Raji (cell line): ENCODE results near the gene NTMT1.

ENCODE experiments used
- POLR2A ChIP-seq: IDR thresholded peaks from 2 replicates; pipeline ENCODE4 v1.6.1; 2011; ENCODE audit warnings: low read depth, low read length, control low read depth; ENCODE audit not compliant: insufficient read depth

NTMT1 gene

DNA sequence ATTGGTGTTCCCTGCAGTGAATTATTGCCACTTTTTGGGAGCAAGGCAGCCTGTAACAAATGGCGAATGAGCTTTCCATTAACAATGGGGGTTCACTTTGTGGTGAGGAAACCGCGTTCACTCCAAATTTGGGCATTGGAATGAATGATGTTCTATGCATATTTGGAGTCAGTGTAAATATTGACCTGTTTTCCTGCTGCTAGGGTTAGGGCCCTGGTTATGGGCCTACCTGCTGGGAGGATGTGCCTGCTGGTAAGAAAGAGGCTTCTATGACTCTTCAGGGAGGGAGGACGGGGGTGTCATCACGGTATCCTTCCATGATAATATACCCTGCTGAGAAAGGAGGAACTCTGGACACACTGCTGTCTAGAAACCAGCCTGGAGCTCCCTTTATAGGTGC lies 34.0 kb upstream of the NTMT1 start:
- TF ChIP-seq POLR2A = no peak

DNA sequence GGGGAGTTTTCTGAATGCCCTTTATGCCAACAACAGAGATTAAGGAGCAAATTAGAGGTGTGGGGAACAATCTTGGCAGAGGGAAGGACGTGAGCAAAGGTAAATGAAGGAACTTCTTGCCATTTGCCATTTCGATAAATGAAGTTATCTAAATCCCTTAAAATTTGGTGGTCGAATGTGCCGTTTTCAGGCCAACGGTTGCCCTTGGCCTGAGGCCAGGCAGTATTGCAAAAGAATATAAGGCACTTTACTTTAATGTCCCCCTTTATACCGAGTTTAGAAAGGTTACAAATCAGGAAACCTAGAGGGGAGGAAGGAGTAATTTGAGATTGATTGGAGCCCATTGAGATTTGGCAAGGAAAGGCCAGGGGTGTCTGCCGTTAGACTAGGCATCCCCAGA lies 31.3 kb upstream of the NTMT1 start:
- TF ChIP-seq POLR2A = no peak

DNA sequence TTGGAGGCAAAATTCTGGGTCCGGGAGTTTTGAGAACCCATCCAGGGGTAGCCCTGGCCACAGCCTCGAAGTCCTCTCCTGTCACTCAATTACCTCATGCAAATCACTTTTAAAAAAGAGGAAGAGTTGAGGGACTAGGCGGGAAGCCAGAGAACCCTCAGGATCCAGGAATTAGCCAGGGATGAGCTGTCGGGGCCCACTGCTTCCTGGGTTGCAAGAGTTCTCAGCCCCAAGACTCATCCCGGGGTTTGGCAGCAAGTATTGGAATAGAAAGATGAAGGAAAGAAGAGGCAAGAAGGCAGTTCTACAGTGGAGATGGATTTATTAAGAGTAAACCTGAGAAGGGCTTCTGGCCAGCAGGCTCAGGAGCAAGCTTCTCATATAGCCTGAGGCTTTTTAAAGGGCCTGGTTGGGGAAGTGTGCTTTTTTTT lies 30.6 kb upstream of the NTMT1 start:
- TF ChIP-seq POLR2A = no peak

DNA sequence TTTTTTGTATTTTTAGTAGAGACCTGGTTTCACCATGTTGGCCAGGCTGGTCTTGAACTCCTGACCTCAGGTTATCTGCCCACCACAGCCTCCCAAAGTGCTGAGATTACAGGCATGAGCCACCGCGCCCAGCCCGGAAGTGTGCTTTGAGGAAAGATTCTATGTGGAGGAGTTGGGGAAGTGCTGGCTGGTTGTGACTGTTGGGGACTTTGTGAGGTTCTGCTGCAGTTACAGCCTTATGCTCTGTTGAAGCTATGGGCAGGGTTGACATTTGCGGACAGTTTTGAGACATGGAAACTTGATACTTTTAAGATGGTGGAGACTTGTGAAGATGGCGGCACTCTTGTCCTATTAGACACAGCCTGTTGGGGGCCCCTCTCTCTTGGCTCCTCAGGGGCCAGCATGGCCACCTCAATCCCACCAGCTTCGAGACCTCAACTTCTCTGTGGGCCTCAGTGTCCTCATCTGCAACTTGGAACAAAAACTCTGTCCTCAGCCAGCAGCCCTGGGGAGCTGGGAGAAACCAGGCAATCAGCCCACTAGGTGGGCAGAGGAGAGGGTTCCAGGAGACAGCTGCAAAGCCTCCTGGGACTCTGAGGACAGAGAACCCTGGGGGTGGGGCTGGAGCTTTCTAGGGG lies 29.9 kb upstream of the NTMT1 start:
- no peak for TF ChIP-seq POLR2A

DNA sequence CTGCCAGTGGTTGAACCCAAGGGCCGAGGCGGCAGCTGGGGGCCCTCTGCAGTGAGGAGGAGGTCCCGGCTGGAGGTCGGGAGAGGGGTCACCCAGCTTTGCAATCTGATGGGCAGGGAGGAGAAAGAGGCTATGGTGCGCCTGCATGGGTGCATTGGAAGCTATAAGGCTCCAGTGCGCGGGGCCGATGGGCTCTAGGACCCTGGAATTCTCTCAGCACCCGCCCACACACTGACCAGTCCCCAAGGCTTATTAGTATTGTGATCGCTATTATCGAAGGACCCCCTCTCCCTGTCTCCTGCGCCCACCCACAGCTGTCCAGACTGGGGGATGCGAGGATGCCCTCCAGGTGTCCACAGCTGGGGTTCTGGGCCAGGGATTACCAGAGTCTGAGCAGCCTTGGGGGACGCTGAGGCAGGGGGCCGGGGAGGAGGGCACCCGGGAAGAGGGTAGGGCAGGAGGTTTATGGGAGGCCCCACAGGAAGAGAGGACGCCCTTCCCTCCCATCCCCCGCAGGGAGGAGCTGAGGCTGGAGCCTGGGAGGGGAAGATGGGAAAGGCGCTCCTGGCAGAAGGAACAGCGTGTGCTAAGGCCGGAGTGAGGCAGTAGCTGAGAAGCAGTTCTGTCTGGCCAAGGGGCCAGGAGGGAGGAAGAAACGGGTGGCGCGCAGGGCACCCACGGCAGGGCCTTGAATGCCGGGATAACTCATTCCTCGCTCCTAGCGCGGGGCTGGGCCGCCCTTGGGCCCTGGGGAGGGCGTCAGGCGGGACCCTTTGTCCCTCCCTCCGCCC lies 29.2 kb upstream of the NTMT1 start:
- no peak for TF ChIP-seq POLR2A

DNA sequence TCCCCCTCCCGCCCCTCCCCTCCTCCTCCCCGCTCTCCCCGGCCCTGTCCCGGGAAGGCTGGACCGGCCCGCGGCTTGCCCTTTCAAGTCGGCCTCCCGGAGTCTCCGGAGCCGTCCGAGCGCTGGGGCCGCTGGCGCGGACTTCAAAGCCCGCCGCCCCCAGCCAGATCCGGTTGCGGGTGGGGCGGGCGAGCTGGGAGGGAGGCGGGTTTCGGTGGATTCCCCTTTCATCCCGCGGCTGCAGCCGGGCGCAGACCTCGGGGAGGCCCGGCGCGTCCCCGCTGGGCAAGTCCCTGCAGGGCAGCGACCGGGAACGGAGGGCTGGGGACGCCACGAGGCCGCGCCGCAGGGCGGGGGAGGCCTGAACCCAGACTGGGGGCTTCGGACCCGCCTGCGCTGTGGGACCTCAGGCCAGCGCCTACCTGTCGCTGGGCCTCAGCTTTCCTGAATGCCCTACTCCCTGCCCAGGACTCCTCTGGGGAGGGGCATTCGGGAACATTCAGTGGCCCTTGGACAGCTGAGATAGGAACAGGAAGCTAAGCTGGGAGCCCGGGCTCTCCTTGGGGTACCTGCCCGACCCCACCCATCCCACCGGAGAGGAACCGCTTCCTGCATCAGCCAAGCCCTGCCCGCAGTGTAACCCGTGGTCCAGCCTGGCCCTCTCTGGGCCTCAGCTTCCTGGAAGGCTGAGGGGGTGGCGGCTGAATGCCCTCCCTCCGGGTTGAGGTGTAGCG lies 28.4 kb upstream of the NTMT1 start:
- TF ChIP-seq POLR2A = no peak

DNA sequence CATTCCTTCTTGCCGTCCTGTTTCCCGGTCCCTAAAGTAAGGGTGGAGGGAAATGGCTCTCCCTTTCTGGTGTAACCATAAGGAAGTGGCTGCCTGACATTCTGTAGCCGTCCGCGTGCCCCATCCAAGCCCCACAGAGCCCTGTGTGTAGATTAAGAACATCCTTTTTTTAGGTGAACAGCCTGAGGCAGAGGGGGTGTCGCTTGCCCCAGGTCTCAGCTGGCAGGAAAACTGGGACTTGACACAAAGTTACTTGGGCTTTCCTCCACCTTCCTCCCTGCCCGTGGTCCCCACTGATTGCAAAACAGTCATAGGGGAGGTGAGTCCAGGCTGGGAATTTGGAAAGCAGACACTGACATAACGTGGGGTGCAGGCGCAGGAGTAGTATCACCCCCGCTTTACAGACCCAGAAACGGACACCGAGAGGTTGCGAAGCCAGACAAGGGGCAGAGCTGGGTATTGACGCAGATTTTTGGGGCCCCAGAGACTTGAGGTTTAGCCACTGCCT lies 27.8 kb upstream of the NTMT1 start:
- no peak for TF ChIP-seq POLR2A

DNA sequence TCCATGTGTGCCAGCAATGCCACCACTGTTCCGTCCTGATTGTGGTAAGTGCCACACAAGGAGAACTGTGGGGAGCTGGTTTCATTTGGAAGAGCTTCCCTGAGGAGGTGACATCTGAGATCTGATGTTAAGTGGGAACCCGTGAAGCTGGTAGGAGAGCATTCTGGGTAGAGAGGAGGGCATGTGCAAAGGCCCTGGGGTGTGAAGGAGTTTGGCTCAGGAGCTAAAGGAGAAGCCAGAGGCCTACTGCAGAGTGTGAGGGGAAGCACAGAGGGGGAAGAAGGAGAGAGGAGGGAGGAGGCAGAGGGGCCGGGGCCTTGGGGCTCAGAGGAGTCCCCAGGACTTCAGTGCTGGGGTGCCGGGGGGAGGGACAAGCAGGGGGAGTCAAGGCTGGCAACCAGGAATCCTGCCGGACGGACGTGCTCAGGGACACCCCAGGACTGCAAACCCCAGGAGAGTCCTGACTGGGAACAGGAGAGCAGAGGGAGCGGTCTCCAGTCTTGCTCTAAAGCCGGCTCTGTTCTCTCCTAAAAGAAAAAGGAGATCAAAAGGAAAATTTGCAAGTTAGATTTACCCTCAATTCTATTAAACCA lies 24.8 kb upstream of the NTMT1 start:
- TF ChIP-seq POLR2A = no peak

DNA sequence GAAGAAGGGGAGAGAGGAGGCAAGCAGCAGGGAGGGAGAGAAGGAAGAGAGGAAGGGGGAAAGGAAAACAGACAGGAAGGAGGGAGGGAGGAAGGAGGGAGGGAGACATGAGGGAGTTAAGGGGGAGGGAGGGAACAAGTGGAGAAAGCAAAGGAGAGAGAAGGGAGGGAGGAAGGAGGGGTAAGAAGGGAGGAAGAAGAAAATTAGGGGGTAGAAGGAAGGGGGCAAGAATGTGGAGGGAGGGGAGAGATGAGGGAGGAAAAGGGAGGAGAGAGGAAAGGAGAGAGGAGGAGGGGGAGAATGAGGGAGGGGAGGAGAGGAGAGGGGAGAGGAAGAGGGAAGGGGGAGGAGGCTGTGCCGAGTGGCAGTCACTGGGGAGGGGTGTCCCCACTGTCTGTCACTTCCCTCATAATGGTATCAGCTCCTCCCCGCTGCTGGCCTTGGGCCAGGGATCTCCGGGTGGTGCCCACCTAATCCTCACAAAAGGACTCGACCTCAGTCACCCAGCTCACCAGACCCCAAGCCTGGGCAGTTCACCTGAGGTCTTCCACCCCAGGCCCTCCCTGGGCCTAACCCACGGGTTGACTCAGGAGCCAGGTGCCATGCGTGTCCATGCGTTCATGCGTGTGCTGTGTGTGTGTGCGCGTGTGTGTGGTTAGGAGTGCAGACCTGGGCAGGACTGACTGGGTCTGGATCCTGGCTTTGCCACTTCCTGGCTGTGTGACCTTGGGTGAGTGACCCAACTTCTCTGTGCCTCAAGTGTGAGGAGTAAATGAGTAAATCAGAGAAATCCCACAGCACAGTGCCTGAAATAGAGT lies 23.2 kb upstream of the NTMT1 start:
- no peak for TF ChIP-seq POLR2A

DNA sequence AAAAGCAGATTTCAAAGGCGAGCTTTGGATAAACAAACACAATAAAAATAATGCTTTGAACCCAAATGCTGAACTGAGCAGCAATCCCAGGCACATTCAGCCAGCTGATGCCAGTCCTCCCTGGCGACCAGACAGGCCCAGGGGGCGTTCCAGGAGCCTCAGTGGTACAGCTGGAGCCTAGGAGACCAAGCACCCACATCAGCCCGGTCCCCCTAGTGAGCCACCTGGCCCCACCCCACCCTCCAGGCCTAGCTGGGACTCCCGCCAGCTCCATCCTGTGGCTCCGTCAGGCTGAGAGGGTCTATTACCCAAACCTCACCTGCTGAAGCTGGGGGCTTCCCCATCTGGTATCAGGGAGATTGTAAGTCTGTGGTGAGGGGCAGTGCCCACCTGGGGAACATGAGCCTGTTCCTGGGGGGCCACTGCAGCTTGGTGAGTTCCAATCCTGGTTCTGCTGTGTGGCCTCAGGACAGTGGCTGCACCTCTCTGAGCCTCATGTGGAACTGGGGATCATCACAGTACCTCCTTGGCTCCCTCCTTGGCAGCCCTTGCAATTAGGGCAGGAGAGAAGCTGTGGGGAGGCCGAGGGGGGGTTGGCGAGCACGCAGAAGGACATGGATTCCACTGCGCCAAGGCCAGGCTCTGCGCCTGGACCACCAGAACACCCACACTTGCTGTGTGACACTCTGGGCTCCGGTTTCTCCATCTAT lies 21.8 kb upstream of the NTMT1 start:
- no peak for TF ChIP-seq POLR2A

DNA sequence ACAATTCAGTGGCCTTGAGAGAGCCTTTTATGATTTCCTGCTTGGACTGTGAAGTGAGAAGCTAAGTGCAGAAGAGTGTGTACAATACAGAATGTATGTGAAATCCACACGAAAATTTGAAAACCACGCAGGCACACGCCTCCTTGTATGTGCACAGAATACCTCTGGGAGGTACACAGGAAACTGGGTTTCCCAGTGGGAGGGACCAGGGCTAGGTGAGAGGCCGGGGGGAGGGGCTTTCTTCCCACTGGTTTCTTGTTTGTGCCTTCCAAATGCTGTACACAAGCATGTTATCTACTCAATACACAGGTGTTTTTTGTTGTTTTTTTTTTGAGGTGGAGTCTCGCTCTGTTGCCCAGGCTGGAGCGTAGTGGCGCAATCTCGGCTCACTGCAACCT lies 21.2 kb upstream of the NTMT1 start:
- no peak for TF ChIP-seq POLR2A

DNA sequence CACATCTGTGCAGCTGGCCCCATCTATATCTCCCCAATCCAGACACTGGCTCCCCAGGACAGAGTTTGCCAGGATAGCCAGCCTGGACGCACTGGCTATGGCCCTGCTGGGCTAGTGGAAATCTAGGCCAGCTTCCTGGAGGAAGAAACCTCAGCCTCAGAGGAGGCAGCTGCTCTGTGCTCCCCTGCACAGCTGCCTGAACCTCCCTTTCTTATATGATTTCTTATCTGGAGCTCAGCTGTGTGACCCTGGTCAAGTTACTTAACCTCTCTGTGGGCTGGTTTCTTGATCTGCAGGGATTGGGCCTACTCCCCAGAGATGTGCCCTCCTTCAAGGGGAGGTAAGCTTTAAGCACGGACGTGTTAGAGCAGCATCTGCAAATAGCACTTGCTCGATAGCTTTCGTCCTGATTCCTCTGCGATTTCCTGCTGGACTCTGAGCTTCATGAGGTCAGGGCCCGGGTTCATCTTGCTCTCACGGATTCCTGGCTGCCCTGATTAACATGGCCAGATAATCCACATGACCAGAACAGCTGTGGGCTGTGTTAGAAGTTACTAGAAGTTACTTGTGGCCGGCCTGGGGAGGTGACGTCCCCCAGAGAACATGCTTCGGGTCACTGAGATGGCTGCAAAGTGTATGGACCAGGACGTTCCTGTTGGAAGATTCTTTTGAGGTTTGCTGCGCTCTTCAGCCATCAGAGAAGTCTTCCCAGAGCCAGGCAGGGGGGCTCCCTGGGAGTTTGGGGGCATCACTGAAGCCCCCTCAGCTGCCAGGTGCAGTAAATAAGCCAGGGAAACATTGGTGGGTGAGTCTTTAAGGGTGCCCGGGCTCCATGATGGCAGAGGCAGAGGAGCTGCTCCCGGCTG lies 19.6 kb upstream of the NTMT1 start:
- no peak for TF ChIP-seq POLR2A

DNA sequence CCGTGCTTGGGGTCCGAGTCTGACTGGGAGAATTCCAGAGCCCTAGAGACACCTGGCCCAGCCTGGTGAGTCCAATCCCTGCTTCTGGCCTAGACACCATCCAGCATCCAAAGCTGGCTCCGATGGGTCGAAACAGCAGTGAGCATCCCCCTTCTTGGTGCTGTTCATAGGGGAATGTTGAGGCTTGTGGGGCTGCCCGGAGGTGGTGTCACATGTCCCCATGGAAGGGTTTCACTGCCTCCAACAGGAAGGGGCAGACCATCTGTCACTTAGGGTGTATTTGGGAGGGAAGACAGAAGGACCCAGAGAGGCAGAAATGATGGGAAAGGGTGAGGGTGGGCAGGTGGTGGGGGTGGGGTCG lies 19.0 kb upstream of the NTMT1 start:
- no peak for TF ChIP-seq POLR2A
